ENCODE measurements around the gene MNS1.
"Not testable (repeated sequence)": the region's sequence is repeated elsewhere in the genome, so short reads cannot be mapped to it uniquely, and the experiment has no call there.

MNS1 gene

GRCh38 chr15:56425976-56426375 lies 39.0 kb downstream of the MNS1 start:
- no peak for DNase-seq (ENCODE audit: low read depth)
- H3K4me3 ChIP-seq (ENCODE audit: low read length), result no peak overlapping the region
- no peak for TF ChIP-seq CTCF (IDR thresholded peaks at IDR 0.05; ENCODE audit: insufficient read depth, low read depth, low read length, missing control alignments)

DNA sequence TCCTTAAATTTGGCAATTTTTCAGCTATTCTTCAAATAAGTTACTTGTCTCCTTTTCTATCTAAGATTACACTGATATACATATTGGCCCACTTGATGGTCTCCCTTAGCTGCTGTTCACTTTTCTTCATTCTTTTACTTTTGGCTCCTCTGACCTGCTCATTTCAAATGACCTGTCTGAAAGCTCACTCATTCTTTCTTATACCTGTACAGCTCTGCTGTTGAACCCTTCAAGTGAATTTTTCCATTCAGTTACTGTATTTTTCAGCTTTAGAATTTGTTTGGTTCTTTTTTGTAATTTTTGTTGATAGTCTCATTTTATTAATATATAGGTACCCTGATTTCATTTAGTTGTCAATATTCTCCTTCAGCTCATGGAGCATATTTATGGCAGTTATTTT lies 39.7 kb downstream of the MNS1 start:
- H3K4me3 ChIP-seq (ENCODE audit: low read length), result no peak overlapping the region
- DNase-seq (ENCODE audit: low read depth), result no peak
- no peak for TF ChIP-seq CTCF (IDR thresholded peaks at IDR 0.05; ENCODE audit: insufficient read depth, low read depth, low read length, missing control alignments)

DNA sequence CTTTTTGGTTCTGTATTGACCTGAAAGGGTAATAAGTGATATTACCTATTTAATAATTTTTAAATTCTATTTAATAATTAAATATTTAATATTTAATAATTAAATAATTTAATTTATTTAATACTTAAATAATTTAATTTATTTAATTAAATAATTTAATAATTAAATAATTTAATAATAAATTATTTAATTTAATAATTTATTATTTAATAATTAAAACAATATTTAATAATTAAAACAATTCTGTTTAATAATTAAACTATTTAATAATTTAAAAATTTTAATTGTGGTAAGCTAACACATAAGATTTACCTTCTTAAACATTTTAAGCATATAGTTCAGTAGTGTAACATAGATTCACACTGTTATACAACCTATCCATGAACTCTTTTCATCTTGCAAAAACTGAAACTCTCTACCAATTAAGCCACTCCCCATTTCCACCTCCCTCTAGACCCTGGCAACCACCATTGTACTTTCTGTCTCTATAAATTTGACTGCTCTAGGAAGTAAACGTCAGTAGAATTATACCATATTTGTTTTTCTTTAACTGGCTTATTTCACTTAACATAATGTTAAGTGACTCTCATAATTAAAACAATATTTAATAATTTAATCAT lies 51.7 kb downstream of the MNS1 start:
- DNase-seq (ENCODE audit: low read depth); H3K4me3 ChIP-seq (ENCODE audit: low read length): not testable (repeated sequence)

DNA sequence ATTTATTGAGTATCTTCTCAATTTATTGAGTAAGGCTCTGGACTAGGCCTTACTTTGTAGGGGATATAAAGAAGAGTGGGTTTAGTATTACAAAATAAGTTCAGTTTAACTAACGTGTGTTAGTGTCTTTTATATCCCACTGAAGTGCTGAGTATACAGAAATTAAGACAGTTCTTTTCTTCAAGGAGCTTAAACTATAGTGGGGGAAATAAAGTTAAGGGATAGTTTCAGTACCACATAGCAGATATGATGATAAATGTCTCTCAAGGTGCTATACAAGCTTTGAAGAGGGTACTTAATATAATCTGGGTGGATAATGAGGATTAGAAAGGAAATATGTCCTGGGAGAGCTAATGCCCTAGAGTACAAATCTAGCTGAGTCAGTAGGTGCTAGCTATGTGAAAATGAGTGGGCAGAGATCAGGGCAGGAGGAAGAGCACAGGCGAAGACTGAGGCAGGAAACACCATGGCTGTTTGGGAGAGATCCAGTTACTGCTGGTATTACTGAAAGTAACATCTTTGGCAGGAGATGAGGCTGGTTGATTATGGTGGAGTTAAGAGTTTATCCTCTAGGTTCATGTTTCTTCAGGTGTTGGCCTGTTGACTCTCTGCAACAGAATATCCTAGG lies 53.7 kb downstream of the MNS1 start:
- peak; percentile 13 for DNase-seq (ENCODE audit: low read depth)
- H3K4me3 ChIP-seq (ENCODE audit: low read length), result no peak overlapping the region
- TF ChIP-seq CTCF (IDR thresholded peaks at IDR 0.05; ENCODE audit: insufficient read depth, low read depth, low read length, missing control alignments), result no peak

DNA sequence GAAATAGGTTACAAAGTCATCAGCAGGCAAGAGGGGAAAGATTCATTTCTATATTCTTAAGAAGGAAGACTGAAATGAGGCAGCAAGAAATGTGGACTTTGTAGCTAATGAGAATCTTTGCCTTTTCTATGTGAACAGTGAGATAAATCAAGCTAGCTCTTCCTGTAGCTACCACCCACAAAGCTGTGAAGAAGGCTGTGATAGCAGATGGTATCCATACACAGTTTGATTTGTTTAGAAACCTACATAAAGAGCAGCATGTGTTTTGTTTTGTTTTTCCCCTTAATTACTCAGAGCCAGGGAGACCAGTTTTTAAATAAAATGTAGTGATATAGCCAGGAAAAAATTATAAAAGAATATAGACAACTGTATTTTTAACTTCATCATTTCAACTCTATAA lies 54.2 kb downstream of the MNS1 start:
- H3K4me3 ChIP-seq (ENCODE audit: low read length), result no peak overlapping the region
- TF ChIP-seq CTCF (IDR thresholded peaks at IDR 0.05; ENCODE audit: insufficient read depth, low read depth, low read length, missing control alignments), result no peak
- DNase-seq (ENCODE audit: low read depth), result no peak

GRCh38 chr15:56399209-56399608 lies 65.7 kb downstream of the MNS1 start:
- not testable (repeated sequence) for DNase-seq (ENCODE audit: low read depth); H3K4me3 ChIP-seq (ENCODE audit: low read length)

GRCh38 chr15:56397325-56397724 lies 67.6 kb downstream of the MNS1 start:
- not testable (repeated sequence) for H3K4me3 ChIP-seq (ENCODE audit: low read length); DNase-seq (ENCODE audit: low read depth)

DNA sequence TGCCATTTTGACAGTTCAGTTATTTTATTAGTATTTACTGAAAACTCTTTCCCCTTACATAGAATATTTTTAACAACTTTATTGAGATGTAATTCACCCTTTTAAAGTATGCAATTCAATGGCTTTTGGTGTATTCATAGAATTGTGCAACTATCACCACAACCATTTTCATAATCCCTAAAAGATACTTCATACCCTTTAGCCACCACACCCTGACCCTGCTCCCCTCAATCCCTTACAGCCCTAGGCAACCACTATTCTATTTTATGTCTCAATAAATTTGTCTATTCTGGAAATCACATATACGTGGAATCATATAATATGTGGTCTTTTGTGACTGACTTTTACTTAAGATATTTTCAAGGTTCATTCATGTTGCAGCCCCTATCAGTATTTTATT lies 70.0 kb downstream of the MNS1 start:
- TF ChIP-seq CTCF (IDR thresholded peaks at IDR 0.05; ENCODE audit: insufficient read depth, low read depth, low read length, missing control alignments), result no peak
- no peak for DNase-seq (ENCODE audit: low read depth)
- H3K4me3 ChIP-seq (ENCODE audit: low read length), result no peak overlapping the region

Measured in epithelial cell of esophagus (primary cell).